ENCODE measurements around the gene PSMD9.

PSMD9 gene

DNA sequence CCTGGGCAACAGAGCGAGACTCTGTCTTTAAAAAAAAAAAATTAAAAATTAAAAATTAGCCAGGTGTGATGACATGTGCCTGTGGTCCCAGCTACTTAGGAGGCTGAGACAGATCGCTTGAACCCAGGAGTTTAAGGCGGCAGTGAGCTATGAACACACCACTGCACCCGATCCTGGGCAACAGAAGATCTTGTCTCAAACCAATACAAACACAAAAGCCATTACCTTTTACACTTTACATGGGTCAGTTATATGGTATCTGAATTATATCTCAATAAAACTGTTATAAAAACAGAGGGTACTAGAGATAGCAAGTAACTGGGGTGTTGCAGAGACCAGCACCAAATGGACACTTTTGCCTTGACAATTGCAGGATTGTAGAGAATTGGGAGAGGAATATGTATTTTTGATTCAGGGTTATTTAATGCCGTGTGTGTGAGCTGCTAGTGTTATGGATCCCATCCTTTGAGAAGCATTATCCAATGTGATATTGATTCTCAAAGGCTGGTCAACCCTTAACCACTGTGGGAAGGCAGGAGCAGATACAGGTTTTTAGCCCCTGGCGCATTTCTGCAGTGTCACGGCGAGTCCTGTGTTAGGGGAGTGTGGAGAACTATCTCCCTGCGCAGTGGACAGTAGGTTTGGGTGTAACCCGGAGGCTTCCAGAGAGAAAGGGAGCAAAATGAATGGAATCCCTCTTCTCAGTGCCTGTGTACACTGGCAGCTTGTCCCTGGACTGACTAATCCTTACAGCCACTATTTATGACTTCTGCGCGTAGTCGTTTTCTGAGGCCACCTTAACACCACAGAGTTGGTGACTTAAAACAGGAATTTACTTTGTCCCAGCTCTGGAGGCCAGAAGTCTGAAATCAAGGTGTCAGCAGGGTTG is 4.3 kb downstream of the PSMD9 start:
- Histone ChIP-seq H3K27me3 (ENCODE audit: insufficient read depth, low read length, poor library complexity) (no peaks in the 10 kb centered on the region), H3K4me1 (ENCODE audit: insufficient read depth, low read length) (peaks cover 34% of the 10 kb centered on the region), H4K20me1 (ENCODE audit: insufficient read depth, low read length) (peaks cover 13% of the 10 kb centered on the region; the same call in 1 of the 2 replicates), H3K4me3 (ENCODE audit: low read depth in 1 of 2, low read length in 2 of 2) (no peak overlapping the region), H3K36me3 (ENCODE audit: insufficient read depth, low read length) (peaks cover 39% of the 10 kb centered on the region), H3K27ac (ENCODE audit: low read length) (no peak overlapping the region), H3K79me2 (ENCODE audit: insufficient read depth, low read length) (peaks cover 59% of the 10 kb centered on the region), H3K4me2 (ENCODE audit: insufficient read depth, low read length) (peak overlapping the region; percentile 12; the same call in 1 of the 2 replicates), H3K9me3 (ENCODE audit: insufficient read depth, low read length, severe bottlenecking) (no peaks in the 10 kb centered on the region), H3K9ac (ENCODE audit: low read depth, low read length) (no peak overlapping the region), H2AFZ (ENCODE audit: low read depth, low read length) (no peak overlapping the region)
- TF ChIP-seq CTCF (IDR thresholded peaks at IDR 0.05; ENCODE audit: borderline replicate concordance, extremely low read depth, low read length, poor library complexity, severe bottlenecking), result no peak
- no peak for TF ChIP-seq EZH2 (IDR thresholded peaks at IDR 0.05; ENCODE audit: borderline replicate concordance, low read depth, low read length, severe bottlenecking)
- ATAC-seq (ENCODE audit: insufficient read depth, low read depth), result no peak
- no peak for DNase-seq

DNA sequence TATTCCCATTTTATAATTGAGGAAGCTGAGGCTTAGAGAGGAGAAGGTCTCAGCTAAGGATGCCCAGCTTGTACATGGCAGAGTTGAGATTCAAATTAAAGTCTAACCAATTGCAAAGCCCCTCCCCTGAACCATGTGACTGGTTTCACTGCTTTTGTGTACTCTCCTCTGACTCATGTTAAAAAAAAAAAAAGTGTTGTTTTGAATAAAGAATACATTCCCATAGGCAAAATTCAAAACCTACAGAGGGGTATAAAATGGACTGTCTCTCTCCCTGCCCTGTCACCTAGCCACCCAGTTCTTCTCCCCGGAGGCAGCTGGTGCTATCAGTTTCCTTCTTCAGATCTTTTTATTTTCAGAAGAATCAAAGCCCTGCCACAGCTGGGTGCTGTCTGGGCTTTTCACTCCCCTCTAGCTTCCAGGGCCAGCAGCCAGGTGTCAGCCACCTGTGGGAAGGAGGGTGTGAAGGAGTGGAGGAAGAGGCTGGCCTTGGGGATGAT is 5.4 kb downstream of the PSMD9 start:
- Histone ChIP-seq H3K9ac (ENCODE audit: low read depth, low read length) (no peak overlapping the region), H2AFZ (ENCODE audit: low read depth, low read length) (no peak overlapping the region), H3K27me3 (ENCODE audit: insufficient read depth, low read length, poor library complexity) (no peaks in the 10 kb centered on the region), H3K4me2 (ENCODE audit: insufficient read depth, low read length) (0 out of 2 replicates have a peak overlapping the region, but pooled peaks have one; percentile 2), H3K27ac (ENCODE audit: low read length) (0 out of 2 replicates have a peak overlapping the region, but pooled peaks have one; percentile 28), H4K20me1 (ENCODE audit: insufficient read depth, low read length) (peaks cover 13% of the 10 kb centered on the region; the same call in 1 of the 2 replicates), H3K79me2 (ENCODE audit: insufficient read depth, low read length) (peaks cover 52% of the 10 kb centered on the region), H3K4me3 (ENCODE audit: low read depth in 1 of 2, low read length in 2 of 2) (no peak overlapping the region), H3K9me3 (ENCODE audit: insufficient read depth, low read length, severe bottlenecking) (no peaks in the 10 kb centered on the region), H3K4me1 (ENCODE audit: insufficient read depth, low read length) (peaks cover 30% of the 10 kb centered on the region), H3K36me3 (ENCODE audit: insufficient read depth, low read length) (peaks cover 47% of the 10 kb centered on the region)
- peak; percentile 36 for DNase-seq
- TF ChIP-seq CTCF (IDR thresholded peaks at IDR 0.05; ENCODE audit: borderline replicate concordance, extremely low read depth, low read length, poor library complexity, severe bottlenecking) (no peak), EZH2 (IDR thresholded peaks at IDR 0.05; ENCODE audit: borderline replicate concordance, low read depth, low read length, severe bottlenecking) (no peak)
- ATAC-seq (ENCODE audit: insufficient read depth, low read depth), result peak; percentile 55

- H3K27ac ChIP-seq (ENCODE audit: low read length), result no peak overlapping the region
- H3K27me3 ChIP-seq (ENCODE audit: insufficient read depth, low read length, poor library complexity), result no peaks in the 10 kb centered on the region
- no peak for DNase-seq
- peak; percentile 61; the same call in 2 of the 3 replicates for ATAC-seq (ENCODE audit: insufficient read depth, low read depth)
- peaks cover 45% of the 10 kb centered on the region for H3K79me2 ChIP-seq (ENCODE audit: insufficient read depth, low read length)
- no peak overlapping the region for H3K9ac ChIP-seq (ENCODE audit: low read depth, low read length)
- peaks cover 54% of the 10 kb centered on the region for H3K36me3 ChIP-seq (ENCODE audit: insufficient read depth, low read length)
- peaks cover 25% of the 10 kb centered on the region for H3K4me1 ChIP-seq (ENCODE audit: insufficient read depth, low read length)
- H3K4me3 ChIP-seq (ENCODE audit: low read depth in 1 of 2, low read length in 2 of 2), result no peak overlapping the region
- peaks cover 13% of the 10 kb centered on the region; the same call in 1 of the 2 replicates for H4K20me1 ChIP-seq (ENCODE audit: insufficient read depth, low read length)
- no peak overlapping the region for H2AFZ ChIP-seq (ENCODE audit: low read depth, low read length)
- no peak overlapping the region for H3K4me2 ChIP-seq (ENCODE audit: insufficient read depth, low read length)
- TF ChIP-seq EZH2 (IDR thresholded peaks at IDR 0.05; ENCODE audit: borderline replicate concordance, low read depth, low read length, severe bottlenecking) (no peak), CTCF (IDR thresholded peaks at IDR 0.05; ENCODE audit: borderline replicate concordance, extremely low read depth, low read length, poor library complexity, severe bottlenecking) (peak; percentile 48)
- no peaks in the 10 kb centered on the region for H3K9me3 ChIP-seq (ENCODE audit: insufficient read depth, low read length, severe bottlenecking)
Observed at GRCh38 chr12:121894633-121895032, 6.0 kb downstream of the PSMD9 start.
